Esophagus squamous epithelium (tissue), 4 donors: ENCODE data around the gene DNAJB6.

Experiments
- POLR2A ChIP-seq, 4 donors: fragments of 450-650 bp; IDR thresholded peaks; one replicate each; pipeline ENCODE4 v1.6.1; 2017; ENCODE audit warnings: antibody characterized with exemption in 4 of 4, mild to moderate bottlenecking in 4 of 4, moderate library complexity in 3 of 4
- TF ChIP-seq, protein P1 (sequence below), 6 experiments: fragments of 450-650 bp in 4 of 6; fragments of 200-600 bp in 2 of 6; sonication (generic) in 2 of 6; IDR thresholded peaks; one replicate each; pipeline ENCODE4 v1.5.1; 2016 to 2019; ENCODE audit warnings: antibody characterized with exemption in 6 of 6, mild to moderate bottlenecking in 4 of 6, moderate library complexity in 4 of 6

DNA sequence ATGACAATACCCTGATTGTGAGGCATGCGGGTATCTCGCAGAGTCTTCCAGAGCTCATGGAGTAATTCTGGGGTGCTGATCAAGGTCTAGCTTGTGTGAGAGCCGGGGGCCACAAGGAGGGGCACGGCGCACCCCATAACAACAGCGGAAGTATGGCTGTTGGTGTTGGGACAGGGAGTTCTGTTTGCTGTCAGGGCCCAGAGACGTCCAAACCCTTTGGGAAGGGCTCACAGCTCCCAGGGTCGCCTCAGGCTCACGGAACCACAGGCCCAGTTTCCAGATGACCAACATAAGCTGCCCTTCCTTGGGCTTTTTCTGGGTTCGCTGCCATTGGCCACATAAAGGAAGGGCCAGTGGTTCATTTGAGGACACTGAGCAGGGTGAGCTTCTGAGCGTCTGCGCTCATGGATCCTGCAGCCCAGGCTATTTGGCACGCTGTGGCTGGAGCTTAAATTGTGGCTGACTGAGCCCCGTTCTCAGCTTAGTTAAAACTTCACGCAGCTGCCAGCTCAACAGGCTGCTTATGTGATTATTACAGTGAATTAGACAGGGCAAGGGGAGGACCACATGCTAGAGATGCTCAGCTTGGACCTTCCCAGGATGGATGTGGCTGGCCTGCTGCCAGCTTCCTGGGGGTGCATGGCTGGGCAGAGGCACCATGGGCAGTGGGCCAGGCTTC is 92.3 kb downstream of the DNAJB6 start:
- TF ChIP-seq, protein P1, sequence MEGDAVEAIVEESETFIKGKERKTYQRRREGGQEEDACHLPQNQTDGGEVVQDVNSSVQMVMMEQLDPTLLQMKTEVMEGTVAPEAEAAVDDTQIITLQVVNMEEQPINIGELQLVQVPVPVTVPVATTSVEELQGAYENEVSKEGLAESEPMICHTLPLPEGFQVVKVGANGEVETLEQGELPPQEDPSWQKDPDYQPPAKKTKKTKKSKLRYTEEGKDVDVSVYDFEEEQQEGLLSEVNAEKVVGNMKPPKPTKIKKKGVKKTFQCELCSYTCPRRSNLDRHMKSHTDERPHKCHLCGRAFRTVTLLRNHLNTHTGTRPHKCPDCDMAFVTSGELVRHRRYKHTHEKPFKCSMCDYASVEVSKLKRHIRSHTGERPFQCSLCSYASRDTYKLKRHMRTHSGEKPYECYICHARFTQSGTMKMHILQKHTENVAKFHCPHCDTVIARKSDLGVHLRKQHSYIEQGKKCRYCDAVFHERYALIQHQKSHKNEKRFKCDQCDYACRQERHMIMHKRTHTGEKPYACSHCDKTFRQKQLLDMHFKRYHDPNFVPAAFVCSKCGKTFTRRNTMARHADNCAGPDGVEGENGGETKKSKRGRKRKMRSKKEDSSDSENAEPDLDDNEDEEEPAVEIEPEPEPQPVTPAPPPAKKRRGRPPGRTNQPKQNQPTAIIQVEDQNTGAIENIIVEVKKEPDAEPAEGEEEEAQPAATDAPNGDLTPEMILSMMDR (IDR thresholded peaks at IDR 0.05): no peak
- no peak for TF ChIP-seq POLR2A (IDR thresholded peaks at IDR 0.05)
